Measurements from ENCODE around the gene LRCH2.
"Not testable (repeated sequence)": the region's sequence is repeated elsewhere in the genome, so short reads cannot be mapped to it uniquely, and the experiment has no call there.

The LRCH2 gene

GRCh38 chrX:115233497-115234455 lies at the start of gene LRCH2:
TSS of gene LRCH2 (minus strand) at chrX:115234096. CDS start at chrX:115234041, 55 bp downstream.
- DNase-seq, result peak in 47 of 51 donors; percentile 1 to 69 (median 24)

GRCh38 chrX:115269051-115269683 lies 35.3 kb upstream of the LRCH2 start:
- no peak for DNase-seq

- no peak for DNase-seq
These were observed 34.5 kb upstream of the LRCH2 start for GRCh38 chrX:115268421-115268820.

- no peak for DNase-seq
These were observed 32.4 kb upstream of the LRCH2 start for GRCh38 chrX:115266300-115266699.

GRCh38 chrX:115264009-115264408 lies 30.1 kb upstream of the LRCH2 start:
- DNase-seq, result no peak

- DNase-seq, result no peak
These were observed 27.3 kb upstream of the LRCH2 start for GRCh38 chrX:115261148-115261547.

GRCh38 chrX:115260330-115260729 lies 26.4 kb upstream of the LRCH2 start:
- DNase-seq, result no peak

- DNase-seq, result no peak
These were observed 25.5 kb upstream of the LRCH2 start for GRCh38 chrX:115259238-115259875.

GRCh38 chrX:115257711-115258110 lies 23.8 kb upstream of the LRCH2 start:
- DNase-seq, result no peak

- no peak for DNase-seq
These were observed 21.1 kb upstream of the LRCH2 start for GRCh38 chrX:115255003-115255402.

GRCh38 chrX:115251458-115252233 lies 17.8 kb upstream of the LRCH2 start:
- DNase-seq, result no peak

GRCh38 chrX:115237056-115237455 lies 3.2 kb upstream of the LRCH2 start:
- DNase-seq, result no peak

- DNase-seq, result no peak
These were observed 2.7 kb upstream of the LRCH2 start for GRCh38 chrX:115236560-115236959.

GRCh38 chrX:115234461-115234860 lies 565 bp upstream of the LRCH2 start:
- no peak for DNase-seq

GRCh38 chrX:115232933-115233496 lies 881 bp downstream of the LRCH2 start:
- DNase-seq, result peak in 1 of 51 donors; percentile 50

GRCh38 chrX:115229337-115230003 lies 4.4 kb downstream of the LRCH2 start:
- no peak for DNase-seq

GRCh38 chrX:115226929-115227328 lies 7.0 kb downstream of the LRCH2 start:
- peak in 2 of 51 donors; percentile 0 for DNase-seq

- not testable (repeated sequence) for DNase-seq
These were observed 16.6 kb downstream of the LRCH2 start for GRCh38 chrX:115217346-115217745.

- no peak for DNase-seq
These were observed 19.3 kb downstream of the LRCH2 start for GRCh38 chrX:115214605-115215004.

GRCh38 chrX:115214151-115214550 lies 19.7 kb downstream of the LRCH2 start:
- no peak for DNase-seq
